HG02852 (cell line): Measurements from ENCODE around the gene FZD7.

Experiments
- ATAC-seq: cut with Tn5 transposase; IDR thresholded peaks from one replicate; pipeline ENCODE4 v1.9.1; 2021; ENCODE audit warnings: mild to moderate bottlenecking, moderate library complexity; ENCODE audit not compliant: unreplicated experiment

The FZD7 gene

DNA sequence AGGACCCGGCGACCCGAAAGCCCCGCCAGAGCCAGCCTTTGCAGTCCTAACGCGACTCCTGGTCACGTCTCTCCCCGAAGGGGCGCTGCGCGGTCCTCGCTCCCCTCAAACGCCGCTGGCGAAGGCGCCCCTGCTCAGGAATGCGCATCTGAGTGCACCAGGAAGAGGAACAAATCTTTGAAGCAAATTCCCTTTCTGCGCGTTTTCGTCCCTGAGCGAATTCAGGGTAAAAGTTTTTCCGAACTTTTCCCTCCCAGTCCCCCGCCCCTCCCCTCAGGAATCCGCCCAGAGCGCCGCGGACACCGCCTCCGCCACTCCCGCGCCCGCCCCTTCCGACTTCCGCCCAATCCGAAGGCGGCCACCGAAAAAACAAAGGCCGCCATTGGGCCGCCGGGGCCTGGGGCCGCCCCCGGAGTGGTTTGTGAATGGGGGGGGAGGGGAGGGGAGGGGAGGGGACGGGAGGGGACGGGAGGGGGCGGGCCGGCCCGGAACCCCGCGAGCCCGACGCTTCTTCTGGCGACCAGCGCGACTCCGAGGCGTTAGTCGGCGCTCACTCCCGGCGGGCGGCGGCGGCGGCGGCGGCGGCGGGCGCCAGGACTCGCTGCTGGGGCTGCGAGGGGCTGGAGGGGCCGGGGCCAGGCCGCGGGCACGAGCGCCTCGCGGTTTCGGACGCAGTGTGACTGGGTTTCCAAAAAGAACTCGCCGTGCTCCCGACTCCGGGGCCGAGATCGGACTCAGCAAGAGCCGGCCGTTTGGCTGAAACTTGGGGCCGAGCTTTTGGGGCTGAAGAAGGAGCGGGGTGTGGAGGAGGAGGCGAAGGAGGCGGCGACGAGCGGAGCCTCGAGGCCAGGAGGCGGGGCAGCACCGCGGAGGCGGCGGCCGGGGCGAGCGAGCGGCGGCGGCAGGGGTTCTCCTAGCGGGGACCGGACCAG is at the start of gene FZD7:
Gene FZD7, plus strand, starts transcription at position 539 of the 932 bp plus-strand sequence. CDS start 793 bp downstream, outside the sequence.
- ATAC-seq = peak; percentile 75

DNA sequence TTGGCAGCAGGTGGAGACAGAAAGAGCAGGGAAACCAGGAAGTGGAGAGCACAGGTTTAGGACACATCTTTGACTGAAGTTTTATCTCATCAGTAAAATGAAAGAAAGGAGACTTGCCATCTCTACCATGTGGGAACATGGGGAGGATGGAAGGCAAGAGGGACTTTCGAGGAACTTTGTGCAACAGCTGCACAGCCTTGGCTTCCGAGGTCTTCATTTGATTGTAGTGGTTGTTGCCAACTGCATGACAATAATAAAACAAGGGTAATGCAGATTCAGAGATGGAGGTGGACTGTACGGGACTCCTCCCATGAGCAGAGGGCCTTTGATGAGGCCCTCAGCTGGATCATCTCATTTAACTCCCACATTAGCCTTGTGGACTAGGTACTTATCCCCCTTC is 49.3 kb upstream of the FZD7 start:
- no peak for ATAC-seq

DNA sequence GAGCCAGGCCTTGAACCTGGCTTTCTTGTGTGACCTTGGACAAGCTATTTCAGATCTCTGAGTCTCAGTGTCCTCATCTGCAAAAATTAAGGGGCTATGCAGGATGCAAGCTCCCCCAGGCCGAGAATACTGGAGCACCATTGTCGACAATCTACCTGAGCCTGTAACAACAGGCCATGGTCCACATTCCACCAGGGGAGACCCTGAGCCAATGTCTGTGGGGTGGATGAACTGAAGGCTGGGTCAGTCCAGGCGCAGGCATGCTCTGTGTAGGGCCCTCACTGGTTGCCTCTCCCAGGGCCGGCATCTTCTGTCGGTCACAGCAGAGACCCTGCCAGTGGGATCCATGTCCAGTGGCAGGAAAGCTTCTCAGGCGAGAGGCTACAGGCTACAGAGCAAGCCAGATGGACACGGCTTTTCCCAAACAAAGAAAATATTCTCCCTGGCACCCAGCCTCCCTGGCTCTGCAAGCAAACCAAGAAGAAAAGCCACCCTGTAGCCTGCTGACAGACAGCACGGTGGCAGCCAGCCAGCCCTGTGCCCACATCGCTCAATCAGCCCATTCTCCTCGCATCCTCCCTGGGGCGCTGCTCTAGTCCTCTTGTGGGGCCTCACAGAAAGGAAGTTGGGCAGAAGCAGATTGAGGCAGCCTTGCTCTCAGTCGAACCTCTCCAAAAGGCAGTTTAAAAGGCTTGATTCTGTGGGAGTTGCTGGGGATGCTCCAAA is 48.7 kb upstream of the FZD7 start:
- no peak for ATAC-seq

DNA sequence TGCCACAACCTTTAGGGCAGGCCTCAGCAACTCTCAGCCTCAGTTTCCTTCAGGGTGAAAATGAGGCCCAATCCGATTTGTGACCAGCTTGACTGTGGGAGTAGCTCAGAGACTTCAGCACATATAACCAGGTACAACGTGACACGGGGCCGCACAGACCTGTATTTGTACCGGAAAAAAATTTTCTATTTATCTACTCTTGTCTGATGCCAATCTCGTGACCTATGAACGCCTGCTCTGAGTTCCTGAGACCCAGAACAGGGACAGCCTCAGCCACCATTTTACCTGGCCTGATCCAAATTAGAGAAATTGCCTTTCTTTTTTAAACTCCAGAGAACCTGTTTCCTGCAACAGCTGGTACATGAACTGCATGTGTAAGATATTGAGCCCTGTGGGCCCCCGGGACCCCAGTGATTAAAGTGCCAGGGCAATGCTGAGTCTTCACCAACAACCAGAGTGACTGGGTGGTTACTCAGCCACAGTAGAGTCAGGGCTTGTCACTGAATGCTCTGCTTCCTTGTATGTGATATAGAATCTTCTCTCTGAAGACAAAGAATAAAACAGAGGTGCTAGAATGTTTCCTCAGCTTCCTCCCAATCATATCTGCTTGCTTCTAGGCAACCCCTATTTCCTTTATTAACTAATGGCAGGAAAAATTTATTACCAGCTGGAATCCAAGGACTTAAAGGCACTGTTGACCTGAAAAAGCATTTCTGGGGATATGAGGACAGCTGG is 47.8 kb upstream of the FZD7 start:
- ATAC-seq = no peak

DNA sequence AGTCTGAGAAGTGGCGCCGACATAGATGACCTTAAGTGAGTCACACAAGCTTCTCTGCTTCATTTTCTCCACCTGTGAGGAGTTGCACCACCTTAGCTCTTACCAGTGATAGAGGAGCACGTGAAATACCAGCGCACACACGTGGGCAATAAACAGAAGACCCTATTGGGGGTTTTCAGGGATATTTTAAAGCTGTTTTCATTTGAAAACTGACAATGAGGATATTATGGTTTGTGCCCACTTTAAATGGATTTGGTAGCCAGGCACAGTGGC is 47.3 kb upstream of the FZD7 start:
- ATAC-seq = no peak

DNA sequence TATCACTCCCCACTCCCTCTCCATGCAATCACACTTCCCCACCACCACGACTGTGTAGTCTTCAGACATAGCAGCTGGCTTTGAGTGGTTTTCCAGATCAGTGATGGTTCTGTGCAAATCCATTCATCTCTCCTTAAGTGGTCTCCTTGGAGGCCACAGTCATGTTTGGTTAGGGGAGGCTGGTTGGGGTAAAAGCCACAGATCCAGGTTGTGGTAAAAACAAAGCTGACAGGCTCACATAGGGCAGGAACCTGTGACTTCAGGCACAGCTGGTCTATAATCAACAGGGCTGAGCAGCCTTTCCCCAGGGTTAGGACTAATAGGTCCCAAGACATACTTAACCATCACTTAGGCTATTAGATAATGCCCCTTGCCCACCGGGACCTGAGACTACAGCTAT is 46.2 kb upstream of the FZD7 start:
- no peak for ATAC-seq

DNA sequence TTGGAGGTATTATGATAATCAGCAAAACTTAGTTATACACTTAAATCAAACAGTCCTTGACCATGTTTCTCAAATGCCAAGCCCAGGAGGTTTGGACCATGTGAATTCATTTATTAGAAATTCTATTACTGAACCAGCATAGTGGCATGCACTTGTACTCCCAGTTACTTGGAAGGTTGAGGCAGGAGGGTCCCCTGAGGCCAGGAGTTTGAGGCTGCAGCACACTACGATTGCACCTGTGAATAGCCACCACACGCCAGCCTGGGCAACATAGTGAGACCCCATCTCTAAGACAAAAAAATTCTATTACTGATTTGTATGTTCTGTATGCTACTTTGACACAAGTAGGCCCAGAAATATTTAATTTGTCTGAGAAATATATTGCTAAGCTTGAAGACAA is 43.6 kb upstream of the FZD7 start:
- ATAC-seq = no peak

DNA sequence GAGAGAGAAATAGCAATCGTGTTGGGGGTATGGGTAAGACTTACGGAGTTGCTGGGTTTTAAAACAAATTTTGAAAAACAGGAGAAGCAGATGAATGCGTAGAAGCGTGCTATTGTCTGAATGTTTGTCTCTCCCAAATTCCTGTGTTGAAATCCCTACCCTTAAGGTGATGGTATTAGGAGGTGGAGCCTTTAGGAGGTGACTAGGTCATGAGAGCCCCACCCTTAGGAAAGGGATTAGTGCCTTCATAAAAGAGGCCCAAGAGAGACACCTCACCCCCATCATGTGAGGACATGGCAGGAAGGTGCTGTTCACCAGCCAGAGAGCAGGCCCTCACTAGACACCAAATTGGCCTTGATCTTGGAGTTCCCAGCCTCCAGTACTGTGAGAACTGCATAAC is 40.7 kb upstream of the FZD7 start:
- ATAC-seq = no peak

DNA sequence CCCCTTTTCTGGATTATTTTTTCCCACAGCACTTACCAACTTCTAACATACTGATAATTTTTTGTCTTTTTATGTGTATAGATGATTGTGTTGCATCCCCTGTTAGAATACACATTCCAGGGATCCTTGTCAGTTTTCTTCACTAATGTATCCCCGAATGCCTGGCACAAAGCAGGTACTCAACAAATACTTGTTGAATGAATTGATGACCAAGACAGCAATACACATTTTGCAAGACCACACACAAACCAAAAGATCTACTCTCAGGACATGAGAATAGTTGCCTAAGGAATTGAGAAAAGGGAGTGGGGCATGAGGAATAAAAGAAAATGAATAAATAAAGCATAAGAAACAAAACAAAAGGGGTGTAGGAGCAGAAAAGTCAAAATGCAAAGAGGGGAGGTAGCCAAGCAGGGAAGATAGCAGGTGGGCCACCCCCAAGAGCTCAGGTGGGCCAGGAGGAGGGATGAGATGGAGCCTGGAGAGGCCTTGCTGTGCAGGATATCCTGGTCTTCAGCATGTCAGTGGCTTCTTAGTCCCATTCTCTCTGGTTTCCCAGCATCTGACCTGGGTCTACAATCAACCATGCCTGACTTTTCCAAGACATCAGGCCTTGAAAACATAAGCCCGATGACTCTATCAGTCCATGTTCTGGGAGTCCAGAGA is 38.5 kb upstream of the FZD7 start:
- no peak for ATAC-seq

DNA sequence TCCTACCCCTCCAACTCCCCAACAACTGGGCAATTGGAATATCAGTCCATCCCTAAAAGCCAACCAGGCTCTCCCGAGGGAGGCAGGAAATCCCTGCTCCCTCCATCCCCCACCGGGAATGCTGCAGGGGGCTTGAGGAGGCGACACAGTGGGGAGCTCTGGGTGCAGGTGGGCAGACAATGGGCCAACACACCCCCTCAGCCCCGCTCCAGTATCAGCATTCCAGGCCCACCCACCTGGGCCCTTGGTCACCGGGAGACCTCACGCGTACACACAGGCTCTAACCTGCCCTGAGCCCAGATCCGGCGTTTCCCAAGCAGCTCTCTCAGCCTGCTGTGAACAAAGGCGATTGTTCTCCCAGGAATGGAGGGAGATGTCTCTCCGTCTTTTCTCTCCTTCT is 37.6 kb upstream of the FZD7 start:
- no peak for ATAC-seq

DNA sequence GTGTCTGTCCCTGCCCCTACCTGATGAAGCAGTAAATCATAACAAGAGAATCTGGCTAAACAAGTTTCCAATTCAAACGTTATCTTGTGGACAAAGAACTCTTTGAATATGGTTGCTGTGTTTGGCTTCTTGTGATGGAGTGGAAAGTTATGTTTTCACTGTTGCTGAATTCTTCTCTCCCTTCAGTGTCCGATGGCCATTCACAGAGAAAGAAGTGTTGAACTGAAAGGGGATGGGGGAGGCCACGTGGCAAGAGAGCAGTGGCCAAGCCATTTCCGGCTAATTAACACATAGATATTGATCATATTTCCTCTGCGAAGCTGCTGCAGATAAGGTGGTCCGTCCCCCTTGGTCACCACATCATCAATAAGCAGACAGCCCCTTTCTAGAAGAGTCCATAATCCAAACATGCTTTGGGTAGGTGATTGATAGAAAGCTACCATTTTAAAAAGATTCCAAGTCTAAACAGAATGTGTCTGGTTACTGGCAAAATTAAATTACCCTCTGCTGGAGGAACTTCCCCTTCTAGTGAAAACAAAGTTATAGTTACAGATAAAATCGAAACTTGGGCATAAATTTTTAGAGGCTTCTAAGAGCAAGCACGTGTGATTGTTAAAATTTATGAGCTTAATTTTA is 36.9 kb upstream of the FZD7 start:
- ATAC-seq = no peak

DNA sequence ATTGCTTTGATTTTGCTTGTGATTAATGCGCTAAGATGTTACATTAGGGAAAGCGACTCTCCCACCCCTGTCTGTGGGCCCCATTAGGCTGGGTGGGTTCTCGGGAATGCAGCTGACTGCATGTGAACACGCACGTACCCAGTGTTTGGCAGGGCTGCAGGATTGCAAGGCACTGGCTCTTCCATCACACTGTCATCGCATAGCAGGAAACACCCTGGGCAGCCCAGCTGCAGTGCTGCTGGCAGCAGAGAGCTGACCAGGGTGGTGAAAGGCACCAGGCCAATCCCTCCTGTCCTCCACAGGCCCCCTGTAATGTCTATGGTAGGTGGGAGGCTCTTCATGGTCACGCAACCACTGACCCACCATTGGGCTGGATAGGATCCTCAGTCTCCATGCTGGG is 34.4 kb upstream of the FZD7 start:
- ATAC-seq = no peak

DNA sequence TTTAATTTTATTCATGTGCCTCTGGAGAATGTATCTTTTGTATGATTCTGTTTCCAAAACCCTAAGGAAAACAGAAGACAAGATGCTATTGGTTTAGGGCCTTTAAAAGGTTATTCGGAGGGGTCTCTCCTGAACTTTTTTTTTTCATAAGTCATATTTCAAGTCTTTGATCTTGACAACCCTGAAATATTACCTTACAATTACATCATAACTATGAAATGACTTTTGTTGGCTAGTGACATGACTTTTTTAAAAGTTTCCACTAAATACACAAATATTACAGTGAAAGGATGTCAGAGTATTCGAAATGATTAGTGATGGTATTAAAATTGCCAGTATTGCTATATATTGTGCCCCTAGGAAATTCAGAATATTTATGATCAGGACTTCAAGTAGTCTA is 31.8 kb upstream of the FZD7 start:
- ATAC-seq = no peak

DNA sequence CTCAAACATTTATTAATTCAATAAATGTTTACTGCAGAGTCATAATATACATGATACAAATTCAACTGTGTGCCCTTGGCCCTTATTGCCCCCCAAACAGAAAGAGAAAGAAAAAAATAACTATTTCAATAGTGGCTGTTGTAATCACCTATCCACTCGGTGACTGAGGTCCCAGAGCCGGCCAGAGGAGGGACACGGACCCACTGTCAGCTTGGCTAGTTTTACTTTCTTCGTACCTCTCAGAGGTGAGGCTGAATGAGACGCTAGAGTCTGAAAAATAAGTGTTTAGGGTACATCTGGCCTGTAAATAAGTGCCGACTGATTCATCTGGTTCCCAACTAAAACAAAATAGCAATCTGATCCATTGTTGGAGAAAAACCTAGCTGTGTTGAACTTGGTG is 31.3 kb upstream of the FZD7 start:
- no peak for ATAC-seq

DNA sequence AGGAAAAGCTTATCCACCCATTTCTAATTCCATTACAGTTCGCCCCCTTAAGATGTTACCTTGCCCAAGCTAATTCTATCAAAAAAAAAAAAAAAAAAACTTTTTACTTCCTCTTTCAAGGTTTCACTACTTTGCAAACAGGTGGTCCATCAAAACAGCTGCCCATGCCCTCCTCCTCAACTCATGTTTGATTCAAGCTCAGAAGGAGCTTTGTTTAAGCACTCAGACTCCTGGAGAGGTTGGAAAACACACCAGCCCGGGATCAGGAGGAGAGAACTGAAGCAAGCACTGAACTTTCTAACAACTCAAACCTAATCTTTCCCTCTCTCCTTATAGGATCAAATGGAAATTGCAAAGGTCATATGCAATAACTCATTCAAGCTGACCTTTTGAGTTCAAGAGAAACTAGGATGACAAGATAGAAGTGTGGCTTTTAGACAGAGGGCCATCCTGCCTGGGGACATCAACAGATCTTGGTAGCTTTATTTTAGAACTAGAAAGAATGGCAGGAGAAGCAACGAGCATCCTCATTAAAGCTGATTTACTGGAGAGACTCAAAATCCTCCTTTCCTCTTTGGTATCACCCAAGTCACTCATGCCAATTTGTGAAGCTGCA is 28.3 kb upstream of the FZD7 start:
- no peak for ATAC-seq

DNA sequence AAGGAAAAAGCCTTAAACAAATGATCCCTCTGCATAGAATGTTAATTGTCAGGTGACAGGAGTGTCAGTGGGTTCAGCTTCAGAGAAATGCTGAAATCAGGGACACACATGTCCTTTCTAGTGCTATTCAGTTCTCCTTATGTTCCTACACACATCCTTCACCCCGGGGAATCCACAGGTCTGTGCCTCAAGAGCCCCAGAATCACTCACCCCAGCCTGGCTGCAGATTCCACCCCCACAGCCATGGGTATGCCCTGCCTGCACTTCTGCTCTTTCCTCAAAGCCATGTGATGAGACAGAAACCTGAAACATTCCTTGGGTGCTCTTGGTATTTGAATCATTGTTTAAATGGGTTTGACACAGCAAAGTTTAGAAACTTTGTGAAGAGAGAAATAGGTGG is 27.4 kb upstream of the FZD7 start:
- no peak for ATAC-seq

DNA sequence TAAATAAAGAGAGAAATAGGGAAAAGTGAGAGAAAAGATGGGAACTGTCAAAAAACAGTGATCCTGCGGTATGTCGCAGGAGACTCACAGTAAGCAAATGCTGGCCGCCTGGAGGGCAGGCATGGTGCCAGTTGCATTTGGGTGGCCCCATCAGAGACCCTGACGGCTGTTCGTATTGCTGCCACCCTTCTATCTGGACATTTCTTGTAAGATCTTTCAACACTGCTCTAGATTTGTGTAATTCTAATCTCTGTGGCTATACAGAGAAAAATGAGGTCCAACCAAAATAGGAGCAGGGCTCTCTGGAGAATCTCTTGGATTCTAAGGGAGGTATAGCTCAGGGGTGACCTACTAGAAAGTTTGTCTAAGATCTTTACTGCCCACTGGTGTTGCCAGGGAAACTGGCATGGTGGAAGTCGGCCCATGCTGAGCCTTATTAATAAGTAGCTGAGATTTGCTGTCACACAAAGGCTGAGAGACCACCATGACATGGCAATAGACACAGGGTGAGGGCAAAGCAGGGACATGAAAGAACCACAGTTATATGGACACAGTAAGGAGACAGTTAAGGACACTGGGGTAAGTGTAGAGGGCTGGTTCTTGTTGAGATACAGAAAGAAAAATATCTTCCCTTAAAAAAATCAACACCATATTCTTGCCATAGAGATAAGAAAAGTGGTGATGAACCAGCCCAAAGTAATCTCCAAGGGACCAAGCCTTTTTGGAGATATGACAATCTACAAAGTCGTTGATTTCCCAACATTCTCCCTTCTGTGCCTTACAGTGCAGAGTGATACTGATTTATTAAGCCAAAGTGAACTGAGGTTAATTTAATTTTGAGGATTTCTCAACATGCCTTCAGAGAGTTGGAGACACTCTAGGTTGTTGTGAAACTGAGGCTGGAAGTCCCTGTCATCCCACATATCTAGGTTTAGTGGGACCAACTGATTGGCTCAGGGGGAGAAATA is 26.4 kb upstream of the FZD7 start:
- ATAC-seq = no peak

DNA sequence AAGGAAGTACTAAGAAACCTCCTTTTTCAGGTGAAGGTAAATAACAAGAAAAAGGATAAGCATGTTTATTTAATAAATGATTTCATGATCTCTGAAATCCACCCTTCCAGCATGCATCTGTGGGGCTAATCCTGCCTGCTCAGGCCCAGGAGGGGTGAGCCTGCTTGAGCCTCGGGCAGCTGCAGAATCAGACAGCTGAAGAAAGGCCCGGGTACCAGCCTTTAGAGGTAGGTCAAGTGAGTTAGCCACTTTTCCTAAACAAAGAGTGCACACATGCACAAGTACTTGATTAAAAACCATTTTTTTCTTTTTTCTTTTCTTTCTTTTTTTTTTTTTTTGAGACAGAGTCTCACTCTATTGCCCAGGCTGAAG is 25.7 kb upstream of the FZD7 start:
- ATAC-seq = no peak

DNA sequence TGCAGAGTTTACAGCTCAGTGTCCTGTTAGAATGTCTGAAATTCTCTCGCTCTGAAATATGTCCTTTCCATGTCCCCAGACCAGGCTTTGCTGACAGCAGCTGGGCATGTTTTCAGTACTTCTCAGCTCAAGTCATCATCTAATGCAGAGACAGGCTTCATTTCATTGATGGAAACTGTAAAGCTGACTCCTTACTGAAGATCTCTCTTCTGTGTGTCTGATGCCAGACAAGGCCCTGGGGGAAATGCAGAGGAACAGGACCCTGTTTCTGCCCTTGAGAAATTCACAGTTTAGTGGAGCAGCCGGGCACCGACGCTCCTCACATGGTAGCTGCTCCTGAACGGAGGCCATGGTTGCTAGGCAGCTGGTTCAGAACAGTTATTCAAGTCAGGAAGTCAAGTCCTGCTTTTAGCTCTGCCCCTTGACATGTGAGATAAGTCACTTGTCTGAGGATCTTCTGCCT is 24.6 kb upstream of the FZD7 start:
- no peak for ATAC-seq
